HS-5 (cell line): ENCODE data around the gene RHOH.
"Not testable (repeated sequence)": the region's sequence is repeated elsewhere in the genome, so short reads cannot be mapped to it uniquely, and the experiment has no call there.

Source experiments
- DNase-seq: peaks from one replicate; pipeline ENCODE4 v3.0.0-alpha.2; 2012; ENCODE audit warnings: low read depth

Gene RHOH, protein sequence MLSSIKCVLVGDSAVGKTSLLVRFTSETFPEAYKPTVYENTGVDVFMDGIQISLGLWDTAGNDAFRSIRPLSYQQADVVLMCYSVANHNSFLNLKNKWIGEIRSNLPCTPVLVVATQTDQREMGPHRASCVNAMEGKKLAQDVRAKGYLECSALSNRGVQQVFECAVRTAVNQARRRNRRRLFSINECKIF

DNA sequence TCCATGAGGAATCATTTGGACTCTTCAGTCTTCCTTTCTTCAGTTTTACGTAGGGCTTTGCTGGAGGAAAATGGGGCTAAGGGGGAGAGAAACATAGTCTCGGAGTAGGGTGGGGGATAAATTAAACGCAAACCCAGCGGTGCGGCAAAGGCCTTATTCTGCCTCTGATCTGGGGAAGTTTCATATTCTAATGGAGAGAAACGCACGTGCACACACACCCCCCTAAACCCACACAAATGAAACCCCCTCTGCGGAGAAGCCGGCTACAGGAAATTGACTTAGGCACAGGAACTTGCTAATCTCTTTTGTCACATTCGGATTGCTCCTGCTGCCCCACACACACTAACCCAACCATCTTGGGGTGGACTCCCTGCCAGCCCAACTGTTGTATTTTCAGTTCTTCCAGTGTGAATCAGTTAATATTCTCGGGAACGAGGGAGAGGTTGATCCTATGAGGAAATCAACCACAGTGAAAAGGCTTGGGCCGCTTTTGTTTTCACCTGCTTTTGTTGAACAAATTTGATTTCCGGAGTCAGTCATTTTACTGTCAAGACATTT is at the start of gene RHOH:
TSS of gene RHOH (plus strand) at position 308 of the 558 bp plus-strand sequence. CDS start 46,356 bp downstream, outside the sequence.
- DNase-seq = no peak

DNA sequence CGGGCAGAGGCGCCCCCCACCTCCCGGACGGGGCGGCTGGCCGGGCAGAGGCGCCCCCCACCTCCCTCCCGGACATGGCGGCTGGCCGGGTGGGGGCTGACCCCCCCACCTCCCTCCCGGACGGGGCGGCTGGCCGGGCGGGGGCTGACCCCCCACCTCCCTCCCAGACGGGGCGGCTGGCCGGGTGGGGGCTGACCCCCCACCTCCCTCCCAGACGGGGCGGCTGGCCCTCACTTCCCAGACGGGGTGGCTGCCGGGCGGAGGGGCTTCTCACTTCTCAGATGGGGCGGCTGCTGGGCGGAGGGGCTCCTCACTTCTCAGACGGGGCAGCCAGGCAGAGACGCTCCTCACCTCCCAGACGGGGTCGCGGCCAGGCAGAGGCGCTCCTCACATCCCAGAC is 49.3 kb upstream of the RHOH start:
- not testable (repeated sequence) for DNase-seq

DNA sequence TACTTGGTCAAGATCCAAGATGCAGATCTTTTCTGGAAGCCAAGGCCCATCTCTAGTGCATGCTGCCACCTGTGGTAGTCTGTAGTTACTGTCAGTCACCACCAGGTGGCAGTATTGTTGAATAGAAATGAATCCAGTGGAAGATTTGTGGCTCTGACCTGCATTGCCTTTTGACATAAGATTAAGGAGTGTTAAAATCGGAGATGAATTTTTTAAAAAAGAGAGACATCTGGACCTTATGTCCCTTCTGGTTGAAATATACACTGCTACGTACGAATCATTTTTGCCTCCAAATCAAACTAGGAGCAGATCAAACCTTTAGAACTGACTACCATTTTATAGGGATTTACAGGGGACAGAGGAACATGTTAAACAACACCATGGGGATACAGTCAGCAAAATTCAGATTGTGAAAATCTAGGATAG is 46.9 kb upstream of the RHOH start:
- DNase-seq = peak; percentile 30

DNA sequence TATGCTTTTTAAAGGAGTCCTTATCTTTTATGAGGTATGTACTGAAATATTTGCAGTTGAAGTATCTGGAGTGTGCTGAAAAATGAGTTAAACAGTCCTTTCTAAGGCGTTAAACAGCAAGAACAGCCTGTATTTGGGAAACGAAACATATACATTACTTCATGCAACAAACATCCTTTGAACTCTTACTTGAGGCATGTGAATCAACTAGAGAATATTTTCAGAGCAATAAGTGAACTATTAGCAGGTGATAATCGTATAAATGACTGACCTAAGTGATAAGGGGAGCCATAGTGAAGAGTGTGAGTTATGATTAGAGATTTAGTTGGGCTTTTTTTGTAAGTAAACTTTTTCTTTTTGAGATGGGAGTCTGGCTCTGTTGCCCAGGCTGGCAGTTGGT is 45.9 kb upstream of the RHOH start:
- DNase-seq = no peak

DNA sequence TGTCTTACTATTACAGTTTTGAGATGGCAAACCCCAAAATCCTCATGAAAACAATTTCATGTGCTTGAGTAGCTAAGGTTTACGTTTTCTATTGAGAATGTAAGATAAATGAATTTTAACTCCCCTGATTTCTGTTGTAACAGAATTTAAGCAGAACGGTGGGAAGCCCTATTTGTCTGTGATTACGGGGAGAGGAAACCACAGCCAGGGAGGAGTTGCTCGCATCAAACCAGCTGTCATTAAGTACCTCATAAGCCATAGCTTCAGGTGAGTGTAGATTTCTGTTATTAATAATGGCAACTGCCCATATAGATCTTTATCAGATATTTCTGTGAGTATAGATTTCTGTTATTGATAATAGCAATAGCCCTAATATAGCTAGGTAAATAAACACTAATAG is 44.2 kb upstream of the RHOH start:
- no peak for DNase-seq

DNA sequence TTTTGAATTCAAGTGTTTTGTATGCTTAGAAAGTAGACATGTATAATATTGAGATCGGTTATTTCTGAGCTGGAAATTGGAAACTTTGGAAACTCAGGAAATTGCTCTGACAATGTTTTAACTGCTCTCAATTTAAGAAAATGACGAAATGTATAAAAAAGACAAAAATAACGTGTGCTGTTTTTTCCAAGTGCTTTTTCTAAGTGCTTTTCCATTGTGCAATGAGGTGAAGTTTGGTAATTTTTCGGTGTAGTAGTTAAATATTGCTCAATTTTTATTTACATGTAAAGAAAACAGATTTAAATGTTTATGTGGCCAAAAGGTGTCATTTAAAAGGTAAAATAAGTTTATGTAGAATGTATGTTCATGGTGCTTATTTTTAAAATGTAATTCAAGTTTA is 39.4 kb upstream of the RHOH start:
- no peak for DNase-seq

DNA sequence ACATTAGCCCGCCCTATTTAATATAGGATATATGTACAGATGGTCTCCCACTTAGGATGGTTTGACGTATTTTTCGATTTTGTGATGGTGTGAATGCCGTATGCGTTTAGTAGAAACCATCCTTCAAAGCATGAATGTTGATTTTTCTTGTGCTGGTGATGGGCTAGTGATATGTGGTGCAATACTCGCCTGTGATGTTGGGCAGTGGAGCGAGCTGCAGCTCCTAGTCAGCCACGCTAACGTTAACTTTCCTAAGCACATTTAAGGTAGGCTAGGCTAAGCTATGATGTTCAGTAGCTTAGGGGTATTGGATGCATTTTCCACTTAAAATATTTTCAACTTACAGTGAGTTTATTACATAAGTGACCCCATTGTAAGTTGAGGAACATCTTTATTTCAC is 36.6 kb upstream of the RHOH start:
- no peak for DNase-seq

DNA sequence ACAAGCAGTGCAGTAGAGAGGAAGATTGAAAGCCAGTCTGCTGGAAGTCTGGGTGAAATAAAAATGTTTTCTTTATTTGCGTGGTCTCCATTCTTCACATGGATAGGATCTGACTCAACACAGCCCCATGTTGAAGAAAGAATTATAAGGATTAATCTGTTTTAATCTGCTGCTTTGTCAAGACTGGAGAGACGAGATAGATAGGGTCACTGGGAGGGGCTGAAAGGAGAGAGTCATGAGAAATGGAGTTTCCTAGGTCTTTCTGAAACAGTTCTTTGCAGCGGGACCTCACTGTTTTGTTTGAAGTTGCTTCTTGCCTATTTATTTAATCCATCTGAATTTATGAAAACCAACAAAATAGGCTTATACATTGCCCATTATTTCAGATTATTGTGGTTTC is 32.4 kb upstream of the RHOH start:
- no peak for DNase-seq

DNA sequence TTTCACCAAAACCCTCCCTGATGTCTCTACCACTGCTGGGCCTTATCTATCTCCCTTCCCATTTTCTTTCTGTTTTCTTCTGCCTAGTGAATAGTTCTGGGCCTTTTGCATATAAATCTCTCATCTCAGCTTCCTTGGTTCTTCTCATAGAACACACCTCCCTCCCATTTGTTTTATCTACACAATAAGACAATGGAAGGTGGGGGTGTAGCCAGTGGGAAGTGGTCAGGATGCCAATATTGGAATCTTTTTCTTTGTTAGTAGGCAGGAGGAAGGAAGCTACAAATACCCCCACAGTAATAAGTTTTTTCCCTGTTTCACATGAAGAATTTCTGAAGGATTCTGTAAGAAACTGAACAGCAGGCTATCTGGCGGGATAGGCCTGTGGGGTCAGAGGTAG is 30.9 kb upstream of the RHOH start:
- DNase-seq = no peak

DNA sequence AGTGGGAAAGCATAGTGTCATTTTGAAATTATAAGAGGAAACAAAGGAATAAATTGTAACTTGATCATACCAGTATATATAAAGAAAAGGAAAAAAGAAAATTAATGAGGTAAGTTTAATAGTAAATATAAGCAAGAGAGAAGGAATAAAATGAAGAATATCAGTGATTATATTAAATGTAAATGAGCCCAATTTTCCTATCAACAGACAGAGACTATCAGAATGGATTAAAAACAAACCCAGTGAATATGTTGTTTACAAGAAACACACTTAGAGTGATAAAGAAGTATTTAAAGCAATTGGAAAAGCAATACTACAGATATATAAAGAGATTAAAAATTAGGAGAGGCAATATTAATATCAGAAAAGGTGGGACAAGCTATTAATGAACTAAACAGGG is 28.8 kb upstream of the RHOH start:
- no peak for DNase-seq

DNA sequence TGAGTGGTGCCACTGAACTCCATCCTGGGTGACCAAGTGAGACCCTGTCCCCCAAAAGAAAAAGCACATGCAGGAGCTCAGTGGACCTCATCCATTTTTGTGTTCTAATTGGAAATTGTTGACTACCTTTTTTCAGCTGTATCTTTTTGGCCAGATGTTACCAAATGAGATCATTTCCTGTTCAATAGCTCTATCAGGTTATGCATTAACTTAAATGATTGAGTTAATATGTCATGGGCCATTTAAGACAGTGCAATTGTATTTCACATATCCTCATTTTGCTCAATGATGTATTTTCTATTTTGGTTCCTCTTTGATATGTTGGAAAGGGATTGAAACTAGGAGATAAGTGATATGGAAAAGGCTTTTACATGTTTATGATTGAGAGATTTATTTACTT is 26.2 kb upstream of the RHOH start:
- DNase-seq = no peak

DNA sequence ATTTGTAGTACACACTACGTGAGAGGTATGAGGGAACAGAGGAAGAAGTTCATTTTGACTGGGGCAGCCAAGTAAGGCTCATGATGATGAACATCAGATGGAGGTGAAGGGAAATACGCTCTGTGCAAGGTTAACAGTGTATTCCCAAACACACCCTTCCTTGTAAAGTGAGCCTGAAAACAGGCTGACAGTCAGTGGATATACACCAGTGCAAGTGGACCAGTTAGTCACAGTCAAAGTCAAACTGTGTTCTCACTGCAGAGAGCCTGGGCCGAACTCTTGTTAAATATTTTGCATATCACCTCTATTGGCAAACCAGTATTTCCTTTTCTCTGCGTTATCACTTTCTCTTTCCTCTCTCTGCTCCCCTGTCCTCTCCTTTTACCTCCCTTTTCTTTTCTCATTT is 23.4 kb upstream of the RHOH start:
- no peak for DNase-seq

DNA sequence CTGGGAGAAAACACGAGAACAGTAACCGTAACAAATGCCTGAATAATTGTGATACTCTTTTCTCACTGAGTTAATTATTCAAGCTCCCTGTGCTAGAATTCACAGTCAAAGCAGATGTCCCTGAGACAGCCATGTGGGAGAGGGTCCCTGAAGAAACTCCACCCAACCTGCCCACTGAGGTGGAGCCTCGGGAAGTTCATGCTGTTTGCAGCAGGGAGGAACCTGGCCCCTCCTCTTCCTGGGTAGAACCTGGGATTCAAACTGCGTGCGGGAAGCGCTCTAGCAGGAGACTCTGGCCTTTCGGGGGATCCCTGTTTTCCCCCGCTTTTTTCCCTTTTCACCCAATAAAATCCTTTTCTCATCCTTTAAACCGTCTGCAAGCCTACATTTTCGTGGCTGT is 20.2 kb upstream of the RHOH start:
- no peak for DNase-seq

DNA sequence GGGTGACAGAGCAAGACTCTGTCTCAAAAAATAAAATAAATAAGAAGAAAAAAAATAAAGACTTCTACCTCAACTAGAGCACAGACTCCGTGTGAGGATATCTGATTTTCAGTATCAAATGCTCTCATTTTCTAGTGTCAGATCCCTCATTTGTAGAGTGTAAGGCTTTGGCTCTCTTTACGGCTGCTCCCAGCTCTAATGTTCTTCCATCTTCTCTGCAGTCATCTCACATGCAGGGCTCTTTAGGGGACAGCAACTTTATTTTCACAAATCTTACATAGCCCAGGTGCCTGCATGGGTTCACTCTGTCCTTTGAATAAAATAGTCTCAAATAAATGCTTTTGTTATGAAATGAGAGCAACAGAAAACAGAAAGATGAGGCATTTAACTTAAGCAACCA is 19.2 kb upstream of the RHOH start:
- DNase-seq = no peak

DNA sequence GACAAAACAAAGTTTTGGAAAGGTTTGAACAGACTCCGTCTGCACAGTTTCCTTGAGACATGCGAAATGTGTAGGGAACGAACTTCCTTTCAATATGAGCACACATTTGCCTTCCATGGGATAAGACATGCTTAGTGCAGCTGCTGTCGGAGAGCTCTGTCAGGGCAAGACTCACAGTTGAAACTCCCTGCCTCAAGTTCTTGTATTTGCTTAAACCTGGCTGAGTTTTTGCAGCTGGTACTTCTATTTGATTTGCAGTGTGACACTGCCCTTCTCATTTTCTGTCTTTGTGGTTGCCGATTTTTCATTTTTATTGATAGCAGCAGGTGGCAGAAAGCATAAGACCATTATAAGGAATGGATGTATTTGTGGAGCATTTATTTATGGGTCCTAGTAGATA is 18.2 kb upstream of the RHOH start:
- DNase-seq = no peak

DNA sequence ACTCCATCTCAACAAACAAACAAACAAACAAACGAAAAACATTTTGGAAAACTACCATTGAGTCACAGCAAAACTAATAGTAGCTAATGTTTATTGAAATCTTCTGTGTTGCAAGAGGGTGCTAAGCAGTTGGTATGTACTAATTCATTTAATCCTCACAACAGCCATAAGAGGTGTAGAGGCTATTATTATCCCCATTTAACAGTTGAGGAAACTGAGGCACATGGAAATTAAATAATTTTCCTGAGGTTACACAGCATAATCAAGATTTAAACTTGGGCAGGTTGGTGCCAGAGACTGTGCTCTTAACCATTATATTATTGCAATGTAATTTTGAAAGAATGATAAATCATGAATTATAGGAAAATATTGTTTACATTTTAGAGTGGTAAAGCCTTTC is 17.5 kb upstream of the RHOH start:
- no peak for DNase-seq

DNA sequence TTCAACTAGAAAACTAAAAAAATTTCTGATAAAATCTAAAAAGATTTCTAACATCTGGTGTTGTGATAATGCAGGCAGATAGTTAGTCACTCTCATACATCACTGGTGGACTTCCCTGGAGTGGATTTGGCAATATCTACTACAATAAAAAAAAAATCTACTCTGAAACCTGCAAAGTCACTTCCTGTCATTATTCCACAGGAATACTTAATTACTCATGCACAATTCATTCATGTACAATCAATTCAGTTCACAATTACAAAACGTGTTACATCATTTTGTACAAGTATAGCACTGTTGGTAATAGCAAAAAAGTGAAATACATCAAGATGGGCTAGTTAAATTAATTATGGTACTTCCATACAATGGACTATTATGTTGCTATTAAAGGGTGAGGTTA is 16.5 kb upstream of the RHOH start:
- peak; percentile 85 for DNase-seq

DNA sequence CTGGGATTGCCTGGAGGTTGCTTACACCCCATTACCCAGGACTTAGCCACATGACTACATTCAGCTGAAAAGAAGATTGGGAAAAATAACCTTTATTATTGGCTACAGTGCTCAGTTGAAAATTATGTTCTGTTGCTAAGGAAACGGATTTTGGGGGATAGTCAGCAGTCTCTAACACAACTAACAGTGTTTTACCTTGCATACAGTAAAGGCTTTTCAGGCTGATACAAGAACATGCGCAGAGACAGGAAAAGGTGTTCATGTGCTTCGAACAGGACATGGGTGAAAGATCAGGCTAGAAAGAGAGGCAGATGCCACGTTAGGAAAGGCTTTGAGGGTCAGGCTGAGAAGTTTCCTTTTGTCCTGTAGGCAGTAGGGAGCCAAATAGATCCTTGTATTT is 14.8 kb upstream of the RHOH start:
- no peak for DNase-seq

DNA sequence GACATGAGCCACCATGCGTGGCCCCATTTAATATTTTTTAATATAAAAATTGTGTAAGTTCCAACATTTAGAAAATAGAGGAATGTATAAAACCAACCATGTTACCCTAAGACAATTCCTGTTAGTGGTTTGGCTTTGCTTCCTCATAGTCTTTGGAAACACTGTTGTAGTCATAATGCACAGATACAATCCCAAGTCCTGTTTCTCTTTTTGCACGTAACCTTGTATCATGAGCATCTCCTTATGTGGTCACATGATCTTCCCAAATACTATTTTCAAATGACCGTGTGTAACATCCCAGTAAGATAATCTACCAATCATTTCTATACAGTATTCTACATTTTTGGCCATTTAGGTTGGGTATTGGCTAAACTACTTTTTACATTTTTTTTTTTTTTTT is 13.9 kb upstream of the RHOH start:
- DNase-seq = no peak

DNA sequence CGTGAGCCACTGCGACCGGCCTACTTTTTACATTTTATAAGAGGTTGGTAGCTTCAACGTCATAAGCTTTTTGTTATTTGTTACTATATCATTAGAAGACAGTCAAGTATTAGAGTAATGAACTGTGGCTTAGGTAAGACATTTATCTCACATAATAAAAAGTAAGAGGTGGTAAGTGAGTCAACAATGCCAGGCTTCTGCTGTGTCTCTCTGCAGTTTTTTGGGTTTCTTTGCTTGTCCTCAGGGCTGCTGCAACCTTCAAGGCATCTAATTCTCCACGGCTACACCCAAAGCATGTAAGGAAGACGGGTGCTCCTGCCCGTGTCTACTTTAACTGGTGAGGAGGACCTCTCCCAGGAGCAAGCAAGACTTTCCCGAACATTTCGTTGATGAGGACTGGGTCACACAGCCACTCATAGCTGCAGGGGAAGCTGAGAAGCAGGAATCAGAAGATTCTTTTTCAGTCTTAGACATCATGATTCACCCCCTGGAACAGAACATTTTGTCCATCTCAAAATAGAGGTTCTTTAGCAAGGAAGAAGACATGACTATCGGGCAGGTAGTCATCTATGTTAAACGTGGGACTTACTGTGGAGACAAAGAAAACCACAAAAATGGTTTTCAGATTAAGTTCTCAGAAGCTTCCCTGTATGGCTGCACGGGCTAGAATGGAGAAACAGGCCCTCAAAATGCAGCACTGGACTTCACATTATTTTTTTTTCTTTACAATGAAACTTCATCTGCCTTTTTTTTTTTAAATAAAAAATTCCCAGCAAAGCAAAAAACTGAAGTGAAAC is 13.0 kb upstream of the RHOH start:
- no peak for DNase-seq

DNA sequence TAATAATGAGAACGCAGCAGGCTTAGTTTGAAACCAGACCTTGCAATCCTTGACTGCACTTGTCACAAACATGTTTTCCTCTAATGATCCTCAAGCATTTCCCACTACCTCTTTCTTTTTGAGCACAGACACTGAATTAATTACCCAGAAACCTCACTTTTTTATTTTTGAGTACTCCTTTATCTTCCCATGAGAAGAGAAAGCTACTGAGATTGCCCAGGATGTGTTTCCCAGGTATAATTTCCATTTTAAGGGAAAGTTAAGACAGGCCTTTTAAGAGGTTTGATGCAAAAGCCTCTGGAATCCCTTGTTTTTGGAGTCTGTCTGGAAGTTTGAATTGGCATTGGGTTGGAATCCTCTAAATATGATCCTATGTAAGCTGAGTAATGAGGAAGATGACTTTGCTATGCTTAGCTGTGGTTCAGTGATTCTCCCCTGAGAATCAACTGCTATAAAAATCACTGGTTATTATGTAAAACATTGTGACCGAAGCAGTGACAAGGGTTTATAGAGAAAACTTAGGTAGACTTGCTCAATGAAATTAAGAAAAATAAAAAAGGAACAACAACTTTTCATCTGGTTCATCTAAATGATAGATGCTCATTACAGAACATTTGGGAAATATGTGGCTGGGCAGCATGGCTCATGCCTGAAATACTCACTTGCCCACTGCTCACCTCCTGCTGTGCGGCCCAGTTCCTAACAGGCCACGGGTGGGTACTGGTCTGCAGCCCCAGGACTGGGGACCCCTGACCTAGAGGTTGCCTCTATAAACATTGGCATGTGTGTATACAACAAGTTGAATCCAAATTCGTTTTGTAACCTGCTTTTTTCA is 10.8 kb upstream of the RHOH start:
- DNase-seq = peak; percentile 26

DNA sequence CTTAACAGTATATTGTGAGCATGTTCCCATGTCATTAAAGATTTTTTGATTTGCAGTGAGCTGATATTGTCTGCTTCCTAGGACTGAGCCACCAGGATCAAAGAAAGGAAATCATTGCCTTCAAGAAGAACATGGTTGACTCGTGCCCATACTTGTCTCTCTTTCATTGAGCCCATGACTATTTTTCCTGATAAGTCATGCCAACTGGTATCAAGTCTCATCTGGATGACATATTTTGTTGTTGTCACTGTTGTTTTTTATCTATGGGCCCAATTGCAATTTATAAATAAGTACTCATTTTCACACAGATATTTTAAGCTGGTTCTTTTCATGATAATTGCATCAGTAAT is 10.2 kb upstream of the RHOH start:
- no peak for DNase-seq

DNA sequence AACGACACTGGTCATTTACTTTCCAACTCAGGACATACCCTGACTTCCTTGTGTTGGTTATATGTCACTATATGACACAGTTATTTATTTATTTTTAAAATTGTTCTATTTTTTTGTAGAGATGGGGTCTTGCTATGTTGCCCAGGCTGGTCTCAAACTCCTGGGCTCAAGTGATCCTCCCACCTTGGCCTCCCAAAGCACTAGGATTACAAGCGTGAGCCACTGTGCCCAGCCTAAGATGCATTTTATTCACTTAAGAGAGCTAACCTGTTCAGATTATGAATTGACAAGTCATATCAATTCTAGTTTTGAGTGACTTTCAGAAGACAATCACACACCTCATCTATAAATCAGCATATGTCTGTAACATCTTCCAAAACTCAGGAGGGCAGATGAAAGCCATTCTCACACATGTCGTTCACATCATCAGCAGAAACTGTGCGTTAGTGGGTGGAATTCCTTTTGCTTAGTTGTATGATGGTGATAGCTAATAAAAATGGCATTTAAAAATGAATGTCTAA is 9.4 kb upstream of the RHOH start:
- no peak for DNase-seq
